ENCODE measurements around the gene PELO. TPM values are rescaled to one million over a fixed set of nuclear protein-coding genes. Genes with fewer than 3 reads are reported as not detected.

PELO gene
- total and polyA plus RNA-seq, 8 donors, result 19.9 to 47.6 (median 24.4) TPM

DNA sequence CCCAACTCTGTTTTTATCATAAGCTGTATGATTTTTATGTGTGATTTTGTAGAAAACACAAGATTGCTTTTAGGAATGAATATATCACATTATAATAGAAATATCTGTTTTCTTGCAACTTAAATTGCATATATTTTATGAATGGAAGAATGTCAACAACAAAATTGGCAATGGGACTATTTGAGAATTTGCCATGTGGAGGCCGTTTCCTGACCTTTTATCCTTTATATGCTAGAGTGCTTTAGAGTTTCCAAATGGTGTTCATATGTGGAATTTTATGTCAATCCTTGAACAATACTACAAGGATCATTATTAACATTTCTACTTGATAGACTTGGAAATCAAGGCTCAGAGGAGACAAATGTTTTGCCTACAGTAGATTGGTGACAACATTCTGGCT, 34.2 kb downstream of the PELO start:
- TF ChIP-seq, protein P1, sequence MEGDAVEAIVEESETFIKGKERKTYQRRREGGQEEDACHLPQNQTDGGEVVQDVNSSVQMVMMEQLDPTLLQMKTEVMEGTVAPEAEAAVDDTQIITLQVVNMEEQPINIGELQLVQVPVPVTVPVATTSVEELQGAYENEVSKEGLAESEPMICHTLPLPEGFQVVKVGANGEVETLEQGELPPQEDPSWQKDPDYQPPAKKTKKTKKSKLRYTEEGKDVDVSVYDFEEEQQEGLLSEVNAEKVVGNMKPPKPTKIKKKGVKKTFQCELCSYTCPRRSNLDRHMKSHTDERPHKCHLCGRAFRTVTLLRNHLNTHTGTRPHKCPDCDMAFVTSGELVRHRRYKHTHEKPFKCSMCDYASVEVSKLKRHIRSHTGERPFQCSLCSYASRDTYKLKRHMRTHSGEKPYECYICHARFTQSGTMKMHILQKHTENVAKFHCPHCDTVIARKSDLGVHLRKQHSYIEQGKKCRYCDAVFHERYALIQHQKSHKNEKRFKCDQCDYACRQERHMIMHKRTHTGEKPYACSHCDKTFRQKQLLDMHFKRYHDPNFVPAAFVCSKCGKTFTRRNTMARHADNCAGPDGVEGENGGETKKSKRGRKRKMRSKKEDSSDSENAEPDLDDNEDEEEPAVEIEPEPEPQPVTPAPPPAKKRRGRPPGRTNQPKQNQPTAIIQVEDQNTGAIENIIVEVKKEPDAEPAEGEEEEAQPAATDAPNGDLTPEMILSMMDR (IDR thresholded peaks at IDR 0.05), result no peak
- Histone ChIP-seq H3K36me3 (no peaks in the 10 kb centered on the region), H3K4me1 (peaks cover 0 to 4% of the 10 kb centered on the region in 2 donors), H3K27me3 (no peaks in the 10 kb centered on the region), H3K4me3 (no peak overlapping the region), H3K27ac (peak overlapping the region in 1 of 2 donors; percentile 53), H3K9me3 (no peaks in the 10 kb centered on the region)
- intact Hi-C loops (cut with DNase I), result no loop called here
- ATAC-seq (no peak), DNase-seq (no peak)

DNA sequence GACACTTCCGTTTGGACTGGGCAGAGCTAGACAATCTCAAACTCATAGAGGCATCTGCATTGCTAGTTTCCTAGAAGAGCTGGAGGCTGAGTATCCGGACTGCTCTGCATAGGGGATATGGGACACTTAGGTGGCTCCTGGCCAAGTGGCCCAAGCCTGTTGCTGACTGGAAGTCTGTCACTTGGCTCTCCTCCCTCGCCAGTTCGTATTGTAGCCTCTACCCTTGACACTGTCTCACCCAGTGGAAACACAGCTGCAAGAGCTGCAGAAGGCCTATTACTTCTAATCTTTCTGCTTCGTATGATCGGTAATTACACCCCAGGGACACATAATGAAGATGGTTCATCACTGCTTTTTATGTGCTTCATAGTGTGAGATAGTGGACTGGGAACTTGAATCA, 34.7 kb downstream of the PELO start:
- DNase-seq (peak in 1 of 4 donors; percentile 67), ATAC-seq (no peak)
- peaks cover 0 to 2% of the 10 kb centered on the region in 2 donors for H3K9me3 ChIP-seq
- no peaks in the 10 kb centered on the region for H3K36me3 ChIP-seq
- TF ChIP-seq, protein P1 (IDR thresholded peaks at IDR 0.05), result no peak
- H3K4me1 ChIP-seq, result peaks cover 0 to 4% of the 10 kb centered on the region in 2 donors
- peak overlapping the region in 1 of 2 donors; percentile 53 for H3K27ac ChIP-seq
- intact Hi-C loops (cut with DNase I), result no loop called here
- H3K4me3 ChIP-seq, result no peak overlapping the region
- H3K27me3 ChIP-seq, result no peaks in the 10 kb centered on the region

DNA sequence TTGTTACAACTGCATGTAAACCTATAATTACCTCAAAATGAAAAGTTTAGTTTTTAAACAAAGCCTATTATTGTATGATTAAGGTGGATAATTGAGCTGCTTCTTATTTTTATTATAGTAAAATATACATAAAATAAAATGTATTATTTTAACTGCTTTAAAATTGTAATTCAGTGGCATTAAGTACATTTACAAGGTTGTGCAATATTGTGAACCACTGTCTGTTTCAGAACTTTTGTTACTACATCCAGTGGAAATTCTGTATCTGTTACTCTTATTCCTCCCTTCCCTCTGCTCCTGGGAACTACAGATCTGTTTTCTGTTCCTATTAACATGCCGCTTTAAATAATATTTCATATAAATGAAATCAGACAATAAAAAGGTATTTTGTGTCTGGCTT, 37.1 kb downstream of the PELO start:
- H3K27ac ChIP-seq, result no peak overlapping the region
- intact Hi-C loops (cut with DNase I), result no loop called here
- DNase-seq, result no peak
- TF ChIP-seq, protein P1 (IDR thresholded peaks at IDR 0.05), result no peak
- H3K27me3 ChIP-seq, result no peaks in the 10 kb centered on the region
- H3K4me3 ChIP-seq, result no peak overlapping the region
- peaks cover 0 to 5% of the 10 kb centered on the region in 2 donors for H3K9me3 ChIP-seq
- H3K4me1 ChIP-seq, result peaks cover 0 to 4% of the 10 kb centered on the region in 2 donors
- H3K36me3 ChIP-seq, result no peaks in the 10 kb centered on the region
- ATAC-seq, result no peak

DNA sequence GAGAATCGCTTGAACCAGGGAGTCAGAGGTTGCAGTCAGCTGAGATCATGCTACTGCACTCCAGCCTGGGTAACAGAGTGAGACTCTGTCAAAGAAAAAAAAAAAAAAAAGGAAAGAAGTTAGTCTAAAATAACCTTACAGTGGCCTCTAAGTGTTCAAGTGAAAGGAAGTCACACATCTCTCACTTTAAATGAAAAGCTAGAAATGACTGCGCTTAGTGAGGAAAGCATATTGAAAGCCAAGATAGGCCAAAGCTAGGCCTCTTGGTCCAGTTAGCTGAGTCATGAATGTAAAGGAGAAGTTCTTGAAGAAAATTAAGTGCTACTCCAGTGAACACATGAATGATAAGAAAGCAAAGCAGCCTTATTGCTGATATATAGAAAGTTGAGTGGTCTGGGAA, 38.1 kb downstream of the PELO start:
- no peaks in the 10 kb centered on the region for H3K36me3 ChIP-seq
- H3K4me3 ChIP-seq, result no peak overlapping the region
- ATAC-seq, result peak; percentile 40
- no peaks in the 10 kb centered on the region for H3K27me3 ChIP-seq
- intact Hi-C loops (cut with DNase I), result no loop called here
- TF ChIP-seq, protein P1 (IDR thresholded peaks at IDR 0.05), result no peak
- no peak overlapping the region for H3K27ac ChIP-seq
- peaks cover 0 to 4% of the 10 kb centered on the region in 2 donors for H3K4me1 ChIP-seq
- H3K9me3 ChIP-seq, result peaks cover 0 to 5% of the 10 kb centered on the region in 2 donors
- DNase-seq, result no peak

DNA sequence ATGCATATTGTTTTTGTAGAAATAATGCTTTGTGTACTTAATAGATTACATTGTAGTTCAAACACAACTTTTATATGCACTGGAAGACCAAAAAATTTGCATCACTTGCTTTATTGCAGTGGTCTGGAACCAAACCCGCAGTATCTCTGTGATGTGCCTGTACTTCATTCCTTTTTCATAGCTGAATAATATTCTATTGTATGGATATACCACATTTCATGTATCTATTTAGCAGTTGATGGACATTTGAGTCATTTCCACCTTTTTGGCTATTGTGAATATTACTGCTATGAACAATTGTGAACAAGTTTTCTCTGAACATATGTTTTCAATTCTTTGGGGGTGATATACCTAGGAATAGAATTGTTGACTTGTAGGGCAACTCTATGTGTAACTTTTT, 40.1 kb downstream of the PELO start:
- H3K4me3 ChIP-seq, result no peak overlapping the region
- no peaks in the 10 kb centered on the region for H3K27me3 ChIP-seq
- no peak overlapping the region for H3K27ac ChIP-seq
- no peaks in the 10 kb centered on the region for H3K36me3 ChIP-seq
- ATAC-seq (no peak), DNase-seq (no peak)
- TF ChIP-seq, protein P1 (IDR thresholded peaks at IDR 0.05), result no peak
- no peaks in the 10 kb centered on the region for H3K4me1 ChIP-seq
- intact Hi-C loops (cut with DNase I), result no loop called here
- H3K9me3 ChIP-seq, result peaks cover 0 to 5% of the 10 kb centered on the region in 2 donors

Measured in left lung (tissue), 10 donors.